GM18873 (cell line): ENCODE results near the gene POLR2C.

Experiments used
- ATAC-seq: cut with Tn5 transposase; IDR thresholded peaks from one replicate; pipeline ENCODE4 v1.9.1; 2021; ENCODE audit warnings: mild to moderate bottlenecking, moderate library complexity, moderate number of reproducible peaks; ENCODE audit not compliant: unreplicated experiment, low FRiP score

Gene POLR2C

GRCh38 chr16:57517397-57518367 lies 55.2 kb downstream of the POLR2C start:
- no peak for ATAC-seq

DNA sequence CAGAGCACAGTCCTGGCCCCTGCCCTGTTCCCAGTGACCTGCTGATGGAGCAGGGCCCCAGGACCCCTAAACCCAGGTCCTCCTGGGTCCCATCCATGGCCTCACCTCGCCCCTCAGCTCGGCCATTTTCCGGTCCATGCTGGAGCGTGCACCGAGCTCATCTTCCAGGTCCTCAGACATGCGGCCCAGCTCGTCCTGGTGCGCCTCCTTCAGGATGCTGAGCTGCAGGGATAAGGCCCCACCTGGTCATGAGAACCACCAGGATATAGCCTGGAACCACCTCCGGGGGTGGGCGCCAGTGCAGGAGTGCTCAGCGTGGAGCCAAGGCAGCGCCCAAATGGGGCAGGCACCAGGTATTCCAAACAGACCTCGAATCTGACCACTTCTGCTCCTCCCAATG lies 56.0 kb downstream of the POLR2C start:
- no peak for ATAC-seq

DNA sequence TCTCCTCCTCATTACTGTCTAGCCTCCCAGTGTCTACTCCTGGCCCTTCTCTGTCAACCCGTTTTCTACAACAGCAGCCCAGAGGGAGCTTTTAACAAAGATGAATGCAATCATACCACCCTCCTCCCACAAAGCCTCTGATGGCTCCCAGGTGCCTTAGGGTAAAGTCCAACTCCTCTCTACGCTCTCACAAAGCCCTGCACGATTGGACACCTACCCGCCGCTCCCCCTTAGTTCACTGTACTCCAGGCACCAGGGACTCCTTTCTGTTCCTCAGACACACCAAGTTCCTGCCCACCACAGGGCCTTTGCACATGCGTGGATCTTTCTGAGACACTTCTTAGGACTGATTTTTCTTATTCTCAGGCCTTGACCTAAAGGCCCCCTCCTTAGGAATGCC lies 56.4 kb downstream of the POLR2C start:
- ATAC-seq, result no peak

DNA sequence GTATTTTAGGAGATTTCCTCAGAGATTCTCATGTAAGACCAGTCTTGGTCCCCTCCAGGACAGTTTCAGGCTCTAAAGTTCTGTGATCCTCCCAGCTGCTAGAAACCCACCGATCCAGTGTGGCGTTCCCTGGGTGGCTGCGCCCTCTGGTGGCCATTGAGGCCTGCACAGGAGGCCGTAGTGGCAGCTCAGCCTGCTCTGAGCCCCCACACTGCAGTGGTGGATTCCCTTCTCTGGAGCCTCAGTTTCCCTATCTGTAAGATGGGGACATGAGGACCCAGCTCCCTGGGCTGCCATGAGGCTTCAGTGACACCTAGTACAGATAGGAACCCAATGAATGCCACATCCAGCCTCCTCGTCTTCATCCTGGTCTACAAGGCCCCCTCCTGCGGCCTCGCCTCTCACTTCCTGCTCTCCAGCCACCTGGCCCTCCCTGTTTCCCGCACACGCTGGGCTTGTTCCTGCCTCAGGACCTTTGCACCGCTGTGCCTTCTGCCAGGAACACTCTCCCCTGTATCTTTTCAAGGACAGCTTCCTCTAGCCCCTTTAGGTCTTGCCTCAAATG lies 57.4 kb downstream of the POLR2C start:
- peak; percentile 64 for ATAC-seq
